T-helper 9 cell (primary cell): ENCODE data around the gene OTOP3.

Experiments used
- DNase-seq: peaks from one replicate; pipeline ENCODE4 v3.0.0-alpha.2; 2020

Gene OTOP3

GRCh38 chr17:74943808-74944522, 8.3 kb downstream of the OTOP3 start:
- DNase-seq = no peak

- no peak for DNase-seq
Measured at GRCh38 chr17:74945543-74945942, 9.8 kb downstream of the OTOP3 start.

GRCh38 chr17:74946641-74947040, 10.9 kb downstream of the OTOP3 start:
- DNase-seq = no peak

- DNase-seq = no peak
Measured at GRCh38 chr17:74947041-74947754, 11.5 kb downstream of the OTOP3 start.

- no peak for DNase-seq
Measured at GRCh38 chr17:74949455-74950115, 13.9 kb downstream of the OTOP3 start.

- DNase-seq = no peak
Measured at GRCh38 chr17:74950207-74950606, 14.5 kb downstream of the OTOP3 start.

GRCh38 chr17:74951065-74951464, 15.4 kb downstream of the OTOP3 start:
- no peak for DNase-seq

- DNase-seq = no peak
Measured at GRCh38 chr17:74951680-74952421, 16.2 kb downstream of the OTOP3 start.

- no peak for DNase-seq
Measured at GRCh38 chr17:74952431-74953133, 16.9 kb downstream of the OTOP3 start.

GRCh38 chr17:74953134-74953687, 17.5 kb downstream of the OTOP3 start:
- DNase-seq = no peak

GRCh38 chr17:74954115-74954514, 18.4 kb downstream of the OTOP3 start:
- DNase-seq = no peak

- no peak for DNase-seq
Measured at GRCh38 chr17:74954665-74955421, 19.1 kb downstream of the OTOP3 start.

GRCh38 chr17:74956093-74956492, 20.4 kb downstream of the OTOP3 start:
- no peak for DNase-seq

- DNase-seq = peak; percentile 79
Measured at GRCh38 chr17:74957935-74958740, 22.4 kb downstream of the OTOP3 start.

GRCh38 chr17:74959826-74960515, 24.3 kb downstream of the OTOP3 start:
- DNase-seq = no peak

- peak; percentile 29 for DNase-seq
Measured at GRCh38 chr17:74960570-74961342, 25.1 kb downstream of the OTOP3 start.

- peak; percentile 90 for DNase-seq
Measured at GRCh38 chr17:74961657-74962350, 26.1 kb downstream of the OTOP3 start.
